ENCODE data around the gene RPL18. TPM values are rescaled to one million over a fixed set of nuclear protein-coding genes. Genes with fewer than 3 reads are reported as not detected.
A peak's percentile ranks its signal among the peaks of the same experiment; 100 is the strongest.

Gene RPL18
- total RNA-seq, 2 experiments from 2014 or later: 1,511 to 1,528 TPM

GRCh38 chr19:48614436-48615230, 4.3 kb downstream of the RPL18 start, which contains the start of gene FAM83E:
FAM83E (minus strand) TSS chr19:48615076; CDS start chr19:48613372, 1,704 bp downstream.
- CTCF ChIA-PET: no interaction called here
- no peak for DNase-seq
- peaks cover 51% of the 10 kb centered on the region for H3K36me3 Mint-ChIP-seq (ENCODE audit: low read depth)
- H3K4me1 Mint-ChIP-seq: peaks cover 32% of the 10 kb centered on the region
- H3K27me3 Mint-ChIP-seq: no peaks in the 10 kb centered on the region
- H3K27ac Mint-ChIP-seq: peak within 1 kb of the TSS; percentile 97
- peak within 1 kb of the TSS; percentile 24 for H3K4me3 Mint-ChIP-seq
- H3K9me3 Mint-ChIP-seq: no peaks in the 10 kb centered on the region
- POLR2A ChIA-PET: interaction anchor here (0.7 to 1.7 kb wide), 4 partner anchors 9 to 258 kb away, joined by 3 to 7 read pairs (median 4); partner anchors contain the start of gene PPP1R15A

- no peak overlapping the region for H3K4me3 Mint-ChIP-seq
- CTCF ChIA-PET: no interaction called here
- H3K27ac Mint-ChIP-seq: peak overlapping the region; percentile 50
- H3K36me3 Mint-ChIP-seq (ENCODE audit: low read depth): peaks cover 48% of the 10 kb centered on the region
- no peaks in the 10 kb centered on the region for H3K27me3 Mint-ChIP-seq
- peaks cover 31% of the 10 kb centered on the region for H3K4me1 Mint-ChIP-seq
- POLR2A ChIA-PET: interaction anchor here (0.7 to 1.7 kb wide), 4 partner anchors 9 to 258 kb away, joined by 3 to 7 read pairs (median 4); partner anchors contain the start of gene PPP1R15A
- no peaks in the 10 kb centered on the region for H3K9me3 Mint-ChIP-seq
- no peak for DNase-seq
Observed at GRCh38 chr19:48613852-48614435, 5.0 kb downstream of the RPL18 start.

- H3K27me3 Mint-ChIP-seq: no peaks in the 10 kb centered on the region
- POLR2A ChIA-PET: interaction anchor here (1.3 to 1.7 kb wide), 2 partner anchors 8 to 12 kb away, joined by 3 to 5 read pairs; no protein-coding TSS in a partner anchor
- H3K9me3 Mint-ChIP-seq: no peaks in the 10 kb centered on the region
- CTCF ChIA-PET: no interaction called here
- peaks cover 33% of the 10 kb centered on the region for H3K4me1 Mint-ChIP-seq
- no peak for DNase-seq
- no peak overlapping the region for H3K4me3 Mint-ChIP-seq
- H3K36me3 Mint-ChIP-seq (ENCODE audit: low read depth): peaks cover 41% of the 10 kb centered on the region
- H3K27ac Mint-ChIP-seq: peak overlapping the region; percentile 50
Observed at GRCh38 chr19:48613024-48613851, 5.7 kb downstream of the RPL18 start.

- CTCF ChIA-PET: interaction anchor here (1.1 to 1.8 kb wide), 3 partner anchors 23 to 230 kb away, joined by 3 to 5 read pairs (median 3); no protein-coding TSS in a partner anchor
- DNase-seq: no peak
- Mint-ChIP-seq H3K9me3 (no peaks in the 10 kb centered on the region), H3K27me3 (no peaks in the 10 kb centered on the region), H3K27ac (no peak overlapping the region), H3K4me1 (peaks cover 24% of the 10 kb centered on the region), H3K4me3 (no peak overlapping the region), H3K36me3 (ENCODE audit: low read depth) (peaks cover 27% of the 10 kb centered on the region)
- POLR2A ChIA-PET: no interaction called here
Observed at GRCh38 chr19:48611872-48612271, 7.1 kb downstream of the RPL18 start.

- peaks cover 8% of the 10 kb centered on the region for H3K36me3 Mint-ChIP-seq (ENCODE audit: low read depth)
- H3K27ac Mint-ChIP-seq: no peak overlapping the region
- ChIA-PET POLR2A (interaction anchor here (1.0 to 6.0 kb wide), 5 partner anchors 8 to 104 kb away, joined by 3 to 51 read pairs (median 4); partner anchors contain the start of genes RPL18 and SPHK2), CTCF (interaction anchor here (1.1 to 3.0 kb wide), 9 partner anchors 9 to 218 kb away, joined by 3 to 41 read pairs (median 8); partner anchors contain the start of genes KDELR1, RPL18 and SPHK2)
- H3K4me1 Mint-ChIP-seq: peaks cover 6% of the 10 kb centered on the region
- no peak overlapping the region for H3K4me3 Mint-ChIP-seq
- no peaks in the 10 kb centered on the region for H3K27me3 Mint-ChIP-seq
- no peak for DNase-seq
- no peaks in the 10 kb centered on the region for H3K9me3 Mint-ChIP-seq
Observed at GRCh38 chr19:48609571-48610108, 9.3 kb downstream of the RPL18 start.

GRCh38 chr19:48608798-48609263, 10.1 kb downstream of the RPL18 start:
- ChIA-PET CTCF (interaction anchor here (0.6 to 3.0 kb wide), 15 partner anchors 8 to 1315 kb away, joined by 3 to 41 read pairs (median 6); partner anchors contain the start of genes KDELR1, RPL18 and SPHK2), POLR2A (interaction anchor here (1.0 to 6.0 kb wide), 5 partner anchors 9 to 114 kb away, joined by 3 to 51 read pairs (median 3); partner anchors contain the start of genes RPL18 and SPHK2)
- H3K27ac Mint-ChIP-seq: peak overlapping the region; percentile 19
- H3K36me3 Mint-ChIP-seq (ENCODE audit: low read depth): peaks cover 3% of the 10 kb centered on the region
- no peak overlapping the region for H3K4me3 Mint-ChIP-seq
- no peaks in the 10 kb centered on the region for H3K27me3 Mint-ChIP-seq
- peaks cover 4% of the 10 kb centered on the region for H3K4me1 Mint-ChIP-seq
- no peaks in the 10 kb centered on the region for H3K9me3 Mint-ChIP-seq
- peak; percentile 73 for DNase-seq

GRCh38 chr19:48607359-48607755, 11.6 kb downstream of the RPL18 start:
- DNase-seq: no peak
- Mint-ChIP-seq H3K4me3 (no peak overlapping the region), H3K9me3 (no peaks in the 10 kb centered on the region), H3K27me3 (no peaks in the 10 kb centered on the region), H3K36me3 (ENCODE audit: low read depth) (no peaks in the 10 kb centered on the region), H3K4me1 (peaks cover 4% of the 10 kb centered on the region), H3K27ac (no peak overlapping the region)
- ChIA-PET CTCF (interaction anchor here (0.9 to 3.0 kb wide), 5 partner anchors 9 to 118 kb away, joined by 3 to 24 read pairs (median 4); no protein-coding TSS in a partner anchor), POLR2A (interaction anchor here (6.0 kb wide), 1 partner anchor 10 kb away, joined by 51 read pairs; the partner anchor contains the start of genes RPL18 and SPHK2)

GRCh38 chr19:48606463-48607358, 12.3 kb downstream of the RPL18 start, which contains the start of gene SPACA4:
SPACA4 (plus strand) TSS chr19:48606742; CDS start chr19:48606979, 237 bp downstream.
- POLR2A ChIA-PET: interaction anchor here (0.7 to 6.0 kb wide), 2 partner anchors 10 to 11 kb away, joined by 4 to 51 read pairs; partner anchors contain the start of genes RPL18 and SPHK2

GRCh38 chr19:48603850-48604249, 15.1 kb downstream of the RPL18 start:
- no peak overlapping the region for H3K27ac Mint-ChIP-seq
- H3K36me3 Mint-ChIP-seq (ENCODE audit: low read depth): no peaks in the 10 kb centered on the region
- no peaks in the 10 kb centered on the region for H3K9me3 Mint-ChIP-seq
- peaks cover 3% of the 10 kb centered on the region for H3K4me1 Mint-ChIP-seq
- DNase-seq: no peak
- CTCF ChIA-PET: no interaction called here
- no peak overlapping the region for H3K4me3 Mint-ChIP-seq
- POLR2A ChIA-PET: interaction anchor here (1.9 kb wide), 1 partner anchor 15 kb away, joined by 6 read pairs; the partner anchor contains the start of genes RPL18 and SPHK2
- no peaks in the 10 kb centered on the region for H3K27me3 Mint-ChIP-seq

More at GRCh38 chr19:48606463-48607358, 12.3 kb downstream of the RPL18 start, which contains the start of gene SPACA4:
- H3K36me3 Mint-ChIP-seq (ENCODE audit: low read depth): no peaks in the 10 kb centered on the region
- H3K4me1 Mint-ChIP-seq: peaks cover 4% of the 10 kb centered on the region
- CTCF ChIA-PET: interaction anchor here (0.9 to 3.0 kb wide), 7 partner anchors 10 to 117 kb away, joined by 3 to 24 read pairs (median 4); no protein-coding TSS in a partner anchor
- no peak within 1 kb of the TSS for H3K4me3 Mint-ChIP-seq
- H3K27me3 Mint-ChIP-seq: no peaks in the 10 kb centered on the region
- no peak within 1 kb of the TSS for H3K27ac Mint-ChIP-seq
- no peaks in the 10 kb centered on the region for H3K9me3 Mint-ChIP-seq
- no peak for DNase-seq

- no peak for DNase-seq
- Mint-ChIP-seq H3K9me3 (no peaks in the 10 kb centered on the region), H3K36me3 (ENCODE audit: low read depth) (no peaks in the 10 kb centered on the region), H3K4me1 (peaks cover 3% of the 10 kb centered on the region), H3K4me3 (no peak overlapping the region), H3K27me3 (no peaks in the 10 kb centered on the region), H3K27ac (no peak overlapping the region)
- ChIA-PET POLR2A (interaction anchor here (1.9 kb wide), 1 partner anchor 15 kb away, joined by 6 read pairs; the partner anchor contains the start of genes RPL18 and SPHK2), CTCF (no interaction called here)
Observed at GRCh38 chr19:48603449-48603848, 15.5 kb downstream of the RPL18 start.

GRCh38 chr19:48603001-48603400, 16.0 kb downstream of the RPL18 start:
- H3K27ac Mint-ChIP-seq: no peak overlapping the region
- H3K9me3 Mint-ChIP-seq: no peaks in the 10 kb centered on the region
- H3K4me3 Mint-ChIP-seq: no peak overlapping the region
- ChIA-PET POLR2A (interaction anchor here (1.9 kb wide), 1 partner anchor 16 kb away, joined by 6 read pairs; the partner anchor contains the start of genes RPL18 and SPHK2), CTCF (interaction anchor here (1.2 kb wide), 1 partner anchor 14 kb away, joined by 7 read pairs; no protein-coding TSS in a partner anchor)
- no peak for DNase-seq
- no peaks in the 10 kb centered on the region for H3K36me3 Mint-ChIP-seq (ENCODE audit: low read depth)
- no peaks in the 10 kb centered on the region for H3K27me3 Mint-ChIP-seq
- peaks cover 3% of the 10 kb centered on the region for H3K4me1 Mint-ChIP-seq
